ENCODE measurements around the gene SEPTIN14. TPM values are rescaled to one million over a fixed set of nuclear protein-coding genes. Genes with fewer than 3 reads are reported as not detected.
"Not testable (repeated sequence)": the region's sequence is repeated elsewhere in the genome, so short reads cannot be mapped to it uniquely, and the experiment has no call there.

The SEPTIN14 gene
- not detected for polyA plus RNA-seq

GRCh38 chr7:55862652-55863051 lies at the start of gene SEPTIN14:
SEPTIN14 (minus strand) TSS chr7:55862752; CDS start chr7:55861996, 756 bp downstream.
- WGBS, 3 donors = 72 to 80% (median 73%) methylated on average over 2 of the region's 2 CpGs

GRCh38 chr7:55903985-55904759 lies 41.6 kb upstream of the SEPTIN14 start:
- 77 to 97% (median 80%) methylated on average over 2 to 8 of the region's 8 CpGs for WGBS, 3 donors
- no peak overlapping the region for H3K27ac ChIP-seq (ENCODE audit: low read depth, low read length)

More at GRCh38 chr7:55862652-55863051, at the start of gene SEPTIN14:
- not testable (repeated sequence) for H3K27ac ChIP-seq (ENCODE audit: low read depth, low read length)

GRCh38 chr7:55901059-55901458 lies 38.5 kb upstream of the SEPTIN14 start:
- not testable (repeated sequence) for H3K27ac ChIP-seq (ENCODE audit: low read depth, low read length)
- WGBS, 3 donors = 94 to 100% (median 97%) methylated on average over 1 of the region's 1 CpG

- no peak overlapping the region for H3K27ac ChIP-seq (ENCODE audit: low read depth, low read length)
- 73 to 90% (median 75%) methylated on average over 4 of the region's 4 CpGs for WGBS, 3 donors
Measured at GRCh38 chr7:55898287-55898686, 35.7 kb upstream of the SEPTIN14 start.

- WGBS, 3 donors = 93 to 99% (median 98%) methylated on average over 4 of the region's 4 CpGs
- no peak overlapping the region for H3K27ac ChIP-seq (ENCODE audit: low read depth, low read length)
Measured at GRCh38 chr7:55895021-55895420, 32.5 kb upstream of the SEPTIN14 start.

GRCh38 chr7:55893940-55894339 lies 31.4 kb upstream of the SEPTIN14 start:
- H3K27ac ChIP-seq (ENCODE audit: low read depth, low read length) = no peak overlapping the region

- WGBS, 3 donors = 75 to 82% (median 78%) methylated on average over 10 of the region's 10 CpGs
- H3K27ac ChIP-seq (ENCODE audit: low read depth, low read length) = not testable (repeated sequence)
Measured at GRCh38 chr7:55888378-55888777, 25.8 kb upstream of the SEPTIN14 start.

GRCh38 chr7:55887821-55888247 lies 25.3 kb upstream of the SEPTIN14 start:
- 0% methylated on average over 8 to 19 of the region's 38 CpGs for WGBS, 3 donors

GRCh38 chr7:55884321-55884720 lies 21.8 kb upstream of the SEPTIN14 start:
- 84 to 93% (median 93%) methylated on average over 3 of the region's 3 CpGs for WGBS, 3 donors
- H3K27ac ChIP-seq (ENCODE audit: low read depth, low read length) = no peak overlapping the region

More at GRCh38 chr7:55887821-55888247, 25.3 kb upstream of the SEPTIN14 start:
- no peak overlapping the region for H3K27ac ChIP-seq (ENCODE audit: low read depth, low read length)

GRCh38 chr7:55878691-55879090 lies 16.1 kb upstream of the SEPTIN14 start:
- no peak overlapping the region for H3K27ac ChIP-seq (ENCODE audit: low read depth, low read length)
- 69 to 78% (median 77%) methylated on average over 3 of the region's 3 CpGs for WGBS, 3 donors

- 77 to 86% (median 85%) methylated on average over 6 of the region's 6 CpGs for WGBS, 3 donors
- H3K27ac ChIP-seq (ENCODE audit: low read depth, low read length) = no peak overlapping the region
Measured at GRCh38 chr7:55877308-55877707, 14.8 kb upstream of the SEPTIN14 start.

GRCh38 chr7:55873765-55874164 lies 11.2 kb upstream of the SEPTIN14 start:
- 86 to 91% (median 87%) methylated on average over 3 of the region's 3 CpGs for WGBS, 3 donors
- no peak overlapping the region for H3K27ac ChIP-seq (ENCODE audit: low read depth, low read length)

GRCh38 chr7:55871932-55872485 lies 9.5 kb upstream of the SEPTIN14 start:
- WGBS, 3 donors = 83 to 91% (median 89%) methylated on average over 8 of the region's 8 CpGs
- H3K27ac ChIP-seq (ENCODE audit: low read depth, low read length) = no peak overlapping the region

GRCh38 chr7:55868989-55869388 lies 6.4 kb upstream of the SEPTIN14 start:
- 67 to 77% (median 75%) methylated on average over 6 of the region's 7 CpGs for WGBS, 3 donors
- H3K27ac ChIP-seq (ENCODE audit: low read depth, low read length) = not testable (repeated sequence)

GRCh38 chr7:55845164-55845563 lies 17.4 kb downstream of the SEPTIN14 start:
- 55 to 68% (median 55%) methylated on average over 1 of the region's 1 CpG for WGBS, 3 donors
- not testable (repeated sequence) for H3K27ac ChIP-seq (ENCODE audit: low read depth, low read length)

- H3K27ac ChIP-seq (ENCODE audit: low read depth, low read length) = no peak overlapping the region
- WGBS, 3 donors = 88 to 92% (median 88%) methylated on average over 3 to 4 of the region's 4 CpGs
Measured at GRCh38 chr7:55838595-55838994, 24.0 kb downstream of the SEPTIN14 start.

GRCh38 chr7:55827577-55827976 lies 35.0 kb downstream of the SEPTIN14 start:
- H3K27ac ChIP-seq (ENCODE audit: low read depth, low read length) = no peak overlapping the region
- whole genome bisulfite sequencing, 3 donors = 71 to 83% (median 80%) methylated on average over 1 of the region's 1 CpG

GRCh38 chr7:55818686-55819085 lies 43.9 kb downstream of the SEPTIN14 start:
- H3K27ac ChIP-seq (ENCODE audit: low read depth, low read length) = no peak overlapping the region
- WGBS, 3 donors = 63 to 76% (median 70%) methylated on average over 2 of the region's 2 CpGs

GRCh38 chr7:55797260-55797659 lies 65.3 kb downstream of the SEPTIN14 start:
- WGBS, 3 donors = 56 to 71% (median 70%) methylated on average over 1 of the region's 1 CpG
- H3K27ac ChIP-seq (ENCODE audit: low read depth, low read length) = not testable (repeated sequence)

GRCh38 chr7:55794527-55794926 lies 68.0 kb downstream of the SEPTIN14 start:
- WGBS, 3 donors = 78 to 93% (median 81%) methylated on average over 10 of the region's 10 CpGs
- no peak overlapping the region for H3K27ac ChIP-seq (ENCODE audit: low read depth, low read length)

Measured in adipose tissue (tissue), 3 donors.